ENCODE measurements around the gene PRICKLE4.
"Not testable (repeated sequence)": the region's sequence is repeated elsewhere in the genome, so short reads cannot be mapped to it uniquely, and the experiment has no call there.

Gene PRICKLE4

GRCh38 chr6:41801380-41801779 lies 20.8 kb downstream of the PRICKLE4 start:
- DNase-seq: no peak

DNA sequence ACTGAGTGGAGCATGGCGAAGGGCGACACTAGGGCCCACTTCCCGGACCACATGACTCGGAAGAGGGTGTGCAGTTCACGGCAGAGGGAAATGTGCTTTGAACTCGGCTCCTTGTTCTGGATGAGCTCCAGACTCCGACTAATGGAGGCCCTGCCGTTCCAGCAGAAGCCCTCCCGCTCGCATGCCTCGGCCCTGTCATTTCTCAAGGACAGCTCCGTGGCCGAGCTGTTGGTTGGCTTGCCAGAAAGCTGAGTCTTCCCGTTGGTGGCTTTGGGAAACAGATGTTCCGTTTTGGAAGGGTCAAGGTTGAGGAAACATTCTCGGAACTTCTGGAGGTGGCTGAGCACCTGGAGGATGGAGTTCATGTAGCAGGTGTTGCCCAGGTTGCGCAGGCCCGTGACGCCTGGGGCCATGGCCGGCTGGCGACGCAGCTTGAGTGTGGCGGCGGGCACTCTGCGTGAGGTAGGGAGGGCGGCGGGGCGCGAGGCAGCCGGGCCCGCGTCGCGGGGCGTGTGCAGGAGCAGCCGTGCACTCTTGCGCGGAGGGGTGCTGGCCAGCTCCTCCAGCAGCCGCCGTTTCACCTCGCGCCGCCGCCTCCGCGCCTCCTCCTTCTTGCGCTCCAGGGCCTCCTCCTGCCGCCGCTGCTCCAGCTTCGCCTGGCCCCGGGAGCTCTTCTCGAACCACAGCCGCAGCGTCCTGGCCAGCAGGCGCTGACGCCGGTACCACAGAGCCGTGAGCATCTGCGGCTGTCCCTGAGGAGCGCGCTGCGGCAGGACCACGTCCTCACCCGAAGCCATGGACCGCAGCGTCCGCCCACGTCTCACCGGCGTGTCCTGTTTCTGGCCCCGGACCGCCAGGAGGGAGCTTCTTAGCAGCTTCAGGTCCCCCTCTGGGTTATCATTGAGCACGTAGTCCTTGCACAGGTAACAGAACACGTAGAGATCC lies 25.5 kb downstream of the PRICKLE4 start:
- no peak for DNase-seq

- no peak for DNase-seq
Observed at GRCh38 chr6:41811095-41811494, 30.5 kb downstream of the PRICKLE4 start.

- not testable (repeated sequence) for DNase-seq
Observed at GRCh38 chr6:41811946-41812345, 31.4 kb downstream of the PRICKLE4 start.

GRCh38 chr6:41813469-41813868 lies 32.9 kb downstream of the PRICKLE4 start:
- no peak for DNase-seq

- no peak for DNase-seq
Observed at GRCh38 chr6:41813956-41814355, 33.4 kb downstream of the PRICKLE4 start.

- DNase-seq: no peak
Observed at GRCh38 chr6:41814629-41815028, 34.0 kb downstream of the PRICKLE4 start.

- DNase-seq: no peak
Observed at GRCh38 chr6:41815587-41815986, 35.0 kb downstream of the PRICKLE4 start.

DNA sequence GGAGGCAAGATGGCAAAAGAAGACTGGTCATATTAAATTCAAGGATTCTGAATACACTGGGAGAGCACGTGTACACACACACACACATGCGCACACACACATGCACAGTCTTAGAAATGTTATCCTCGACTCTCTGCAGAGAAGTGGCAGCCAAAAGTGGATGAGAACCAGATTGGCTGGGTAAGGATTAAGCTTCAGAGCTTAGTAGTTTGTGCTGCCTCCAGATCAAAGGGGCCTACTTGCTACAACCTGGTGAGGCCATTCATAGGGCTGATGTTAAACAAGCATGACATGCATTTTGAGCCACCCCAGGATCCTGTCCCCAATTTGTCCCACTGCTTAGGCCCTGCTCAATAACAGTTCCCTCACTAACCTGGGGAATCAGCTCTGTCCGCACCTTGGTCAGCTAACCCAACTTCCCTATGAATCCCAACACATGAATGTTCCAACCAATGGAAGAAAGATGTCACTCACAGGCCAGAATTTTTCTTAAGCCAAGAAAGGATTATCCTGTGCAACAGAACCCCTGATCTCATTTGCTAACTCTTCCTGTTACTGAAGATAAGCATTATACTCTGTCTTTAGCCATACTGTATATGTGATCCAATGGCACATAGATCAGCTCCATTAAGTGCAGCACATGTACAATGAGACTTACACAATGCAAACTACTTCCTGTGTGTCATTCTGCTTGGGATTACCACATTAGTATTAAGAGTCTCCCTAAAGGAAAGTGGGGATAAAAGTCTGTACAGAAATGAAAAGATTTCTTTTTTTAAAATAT lies 37.9 kb downstream of the PRICKLE4 start:
- no peak for DNase-seq

- DNase-seq: no peak
Observed at GRCh38 chr6:41821266-41821665, 40.7 kb downstream of the PRICKLE4 start.

DNA sequence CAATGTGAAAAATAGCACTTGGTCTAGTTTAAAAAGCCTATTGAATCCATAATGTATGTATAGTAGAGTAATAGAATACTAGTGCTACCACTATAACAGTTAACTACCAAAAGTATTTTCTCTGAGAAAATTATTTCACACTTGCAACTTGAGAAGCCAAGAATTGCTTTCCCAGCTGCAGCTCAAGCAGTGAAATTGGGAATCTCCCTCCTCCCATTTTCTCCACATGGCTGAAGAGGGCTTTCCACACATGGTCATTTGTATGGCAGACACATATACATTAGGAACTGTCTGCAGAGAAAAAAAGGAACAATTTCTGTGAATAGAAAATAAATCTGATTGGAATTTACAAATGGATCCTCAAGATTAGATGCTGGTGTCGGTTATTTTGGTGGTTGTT lies 41.4 kb downstream of the PRICKLE4 start:
- no peak for DNase-seq

DNA sequence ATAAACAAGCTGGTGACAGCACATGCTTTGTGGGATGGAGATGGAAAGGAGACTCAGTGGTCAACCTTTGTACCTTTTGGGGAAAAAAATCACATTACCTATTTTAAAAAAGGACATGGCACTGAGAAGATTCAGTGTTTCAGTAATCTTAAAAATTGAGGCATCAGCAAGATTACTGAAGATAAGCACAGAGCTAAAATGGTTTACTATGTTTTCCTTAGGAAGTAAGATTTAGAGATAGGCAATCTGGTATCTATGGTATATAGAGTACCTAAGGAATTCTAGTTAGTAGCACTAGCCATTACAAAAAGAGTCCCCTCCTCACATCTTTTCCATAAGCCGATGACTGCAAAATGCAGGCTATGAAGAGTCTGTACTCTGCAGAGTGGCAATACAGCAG lies 42.6 kb downstream of the PRICKLE4 start:
- DNase-seq: no peak

GRCh38 chr6:41824571-41825569 lies 44.3 kb downstream of the PRICKLE4 start:
- DNase-seq: no peak

DNA sequence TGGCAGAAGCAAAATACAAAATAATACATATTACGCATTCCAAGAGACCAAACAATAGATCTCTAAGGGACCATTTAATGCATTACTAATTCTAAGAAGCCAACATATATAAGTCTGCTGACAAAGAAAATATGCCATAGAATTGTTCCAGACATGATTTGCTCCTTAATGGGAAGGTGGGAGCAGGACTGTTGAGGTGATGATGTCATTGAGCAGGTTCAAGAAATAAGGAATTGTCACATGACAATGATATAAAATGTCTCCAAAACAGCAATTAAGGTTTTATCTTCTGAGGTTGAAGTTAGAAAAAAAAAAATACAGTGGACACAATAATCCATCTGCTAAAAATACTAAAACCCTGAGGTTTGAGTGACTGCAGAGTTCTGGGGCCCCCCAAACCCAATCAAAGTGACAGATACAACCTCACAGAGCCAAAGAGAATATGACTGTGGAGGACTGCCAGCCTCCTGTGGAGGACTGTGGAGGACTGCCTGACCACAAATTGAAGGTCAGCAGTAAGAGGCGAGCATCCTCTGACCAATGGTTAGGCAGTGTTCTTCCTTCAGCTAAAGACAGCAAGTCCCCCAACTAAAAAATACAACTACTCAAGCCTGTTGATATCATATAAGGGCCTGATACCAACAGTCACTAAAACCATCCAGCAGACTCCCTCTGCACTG lies 45.9 kb downstream of the PRICKLE4 start:
- DNase-seq: no peak

GRCh38 chr6:41832263-41832662 lies 51.7 kb downstream of the PRICKLE4 start:
- DNase-seq: no peak

GRCh38 chr6:41836022-41836659 lies 55.6 kb downstream of the PRICKLE4 start:
- no peak for DNase-seq

GRCh38 chr6:41836660-41837052 lies 56.1 kb downstream of the PRICKLE4 start:
- DNase-seq: no peak
